ENCODE data around the gene SPINK1.
"Not testable (repeated sequence)": the region's sequence is repeated elsewhere in the genome, so short reads cannot be mapped to it uniquely, and the experiment has no call there.

SPINK1 gene

GRCh38 chr5:147803926-147804325 is 27.5 kb downstream of the SPINK1 start:
- no peak for DNase-seq

- not testable (repeated sequence) for DNase-seq
Measured at GRCh38 chr5:147803161-147803560, 28.3 kb downstream of the SPINK1 start.

GRCh38 chr5:147801461-147801860 is 30.0 kb downstream of the SPINK1 start:
- no peak for DNase-seq

- no peak for DNase-seq
Measured at GRCh38 chr5:147800491-147800890, 31.0 kb downstream of the SPINK1 start.

GRCh38 chr5:147796556-147797308 is 34.7 kb downstream of the SPINK1 start:
- DNase-seq = no peak

GRCh38 chr5:147791181-147791580 is 40.3 kb downstream of the SPINK1 start:
- no peak for DNase-seq

GRCh38 chr5:147789820-147790219 is 41.7 kb downstream of the SPINK1 start:
- no peak for DNase-seq

GRCh38 chr5:147788023-147788422 is 43.4 kb downstream of the SPINK1 start:
- DNase-seq = no peak

- DNase-seq = no peak
Measured at GRCh38 chr5:147786142-147786541, 45.3 kb downstream of the SPINK1 start.

GRCh38 chr5:147784146-147784987 is 47.1 kb downstream of the SPINK1 start:
- no peak for DNase-seq

GRCh38 chr5:147782110-147783028 is 49.1 kb downstream of the SPINK1 start, which contains the start of gene JAKMIP2:
TSS of gene JAKMIP2 (minus strand) at chr5:147782728. CDS start at chr5:147671806, 110,922 bp downstream.
- DNase-seq = peak; percentile 87

GRCh38 chr5:147780924-147781573 is 50.4 kb downstream of the SPINK1 start:
- DNase-seq = no peak

GRCh38 chr5:147779694-147780093 is 51.8 kb downstream of the SPINK1 start:
- no peak for DNase-seq

- DNase-seq = no peak
Measured at GRCh38 chr5:147776989-147777388, 54.5 kb downstream of the SPINK1 start.

Measured in stimulated activated CD8-positive, alpha-beta memory T cell treated with anti-CD3 and anti-CD28 coated beads, Interleukin-4, amount 100 ng/mL, for 48 hours (primary cell).